ENCODE results near the gene ALG2. TPM values are rescaled to one million over a fixed set of nuclear protein-coding genes. Genes with fewer than 3 reads are reported as not detected.

The ALG2 gene, protein sequence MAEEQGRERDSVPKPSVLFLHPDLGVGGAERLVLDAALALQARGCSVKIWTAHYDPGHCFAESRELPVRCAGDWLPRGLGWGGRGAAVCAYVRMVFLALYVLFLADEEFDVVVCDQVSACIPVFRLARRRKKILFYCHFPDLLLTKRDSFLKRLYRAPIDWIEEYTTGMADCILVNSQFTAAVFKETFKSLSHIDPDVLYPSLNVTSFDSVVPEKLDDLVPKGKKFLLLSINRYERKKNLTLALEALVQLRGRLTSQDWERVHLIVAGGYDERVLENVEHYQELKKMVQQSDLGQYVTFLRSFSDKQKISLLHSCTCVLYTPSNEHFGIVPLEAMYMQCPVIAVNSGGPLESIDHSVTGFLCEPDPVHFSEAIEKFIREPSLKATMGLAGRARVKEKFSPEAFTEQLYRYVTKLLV
- total RNA-seq: 10 to 100 TPM; 25.9 to 27.6 TPM

DNA sequence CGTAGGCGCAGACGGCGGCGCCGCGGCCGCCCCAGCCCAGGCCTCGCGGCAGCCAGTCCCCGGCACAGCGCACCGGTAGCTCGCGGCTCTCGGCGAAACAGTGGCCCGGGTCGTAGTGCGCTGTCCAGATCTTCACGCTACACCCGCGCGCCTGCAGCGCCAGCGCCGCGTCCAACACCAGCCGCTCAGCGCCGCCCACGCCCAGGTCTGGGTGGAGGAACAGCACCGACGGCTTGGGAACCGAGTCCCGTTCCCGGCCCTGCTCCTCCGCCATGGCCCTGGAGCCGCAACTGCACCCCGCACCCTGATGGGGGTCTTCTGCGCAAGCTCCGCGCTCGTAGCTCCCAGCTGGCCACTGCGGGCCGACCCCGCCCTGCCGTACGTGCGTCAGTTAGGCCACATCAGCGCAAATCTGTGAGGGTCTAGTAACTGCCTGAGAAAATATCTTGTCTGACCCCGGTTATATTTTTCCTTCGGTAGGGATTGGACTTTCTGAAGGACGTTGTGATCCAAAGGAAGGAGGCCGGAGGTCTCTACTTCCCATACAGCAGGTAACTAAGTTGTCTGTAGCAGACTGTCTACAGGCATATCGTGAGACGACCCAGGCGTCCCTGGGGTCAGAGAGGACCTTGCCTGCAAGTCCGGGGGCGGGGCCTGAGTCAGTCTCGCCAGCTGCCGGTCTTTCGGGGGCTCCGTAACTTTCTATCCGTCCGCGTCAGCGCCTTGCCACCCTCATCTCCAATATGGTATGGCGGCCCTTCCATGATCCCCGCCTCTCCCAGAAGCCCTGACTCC is at the start of gene ALG2, which contains the start of gene SEC61B:
Gene ALG2, minus strand, starts transcription at position 322 of the 795 bp plus-strand sequence. Its CDS starts 48 bp downstream, at position 274.
Gene SEC61B, plus strand, starts transcription at position 662 of the 795 bp plus-strand sequence. Its CDS starts 82 bp downstream, at position 744.

Other genes with a start within 250 kb of the ALG2 start
- gene TGFBR1, start 116.8 kb downstream of the ALG2 start, total RNA-seq: 10 to 100 TPM; 72.0 to 76.2 TPM
- 100 to 1,000 TPM; 134 to 142 TPM for gene SEC61B, start 340 bp upstream of the ALG2 start, total RNA-seq